ENCODE data around the gene CLIP4. TPM values are rescaled to one million over a fixed set of nuclear protein-coding genes. Genes with fewer than 3 reads are reported as not detected.

Gene CLIP4
- total RNA-seq, 4 donors from 2014 or later: 45.4 to 84.0 (median 61.3) TPM

GRCh38 chr2:29226375-29226774, 111.2 kb downstream of the CLIP4 start:
- ATAC-seq (ENCODE audit: low FRiP score) (no peak), DNase-seq (ENCODE audit: low spot score) (no peak)
- TF ChIP-seq CTCF (IDR thresholded peaks at IDR 0.05): no peak

- no peak for ATAC-seq (ENCODE audit: low FRiP score)
- DNase-seq (ENCODE audit: low spot score): no peak
- no peak for TF ChIP-seq CTCF (IDR thresholded peaks at IDR 0.05)
Measured at GRCh38 chr2:29226808-29227207, 111.6 kb downstream of the CLIP4 start.

GRCh38 chr2:29227935-29228675, 112.9 kb downstream of the CLIP4 start:
- no peak for DNase-seq (ENCODE audit: low spot score)
- ATAC-seq (ENCODE audit: low FRiP score): no peak

GRCh38 chr2:29228947-29229346, 113.7 kb downstream of the CLIP4 start:
- DNase-seq (ENCODE audit: low spot score) (no peak), ATAC-seq (ENCODE audit: low FRiP score) (no peak)
- TF ChIP-seq CTCF (IDR thresholded peaks at IDR 0.05): no peak

More at GRCh38 chr2:29227935-29228675, 112.9 kb downstream of the CLIP4 start:
- TF ChIP-seq CTCF (IDR thresholded peaks at IDR 0.05): no peak

- no peak for TF ChIP-seq CTCF (IDR thresholded peaks at IDR 0.05)
- no peak for DNase-seq (ENCODE audit: low spot score)
- no peak for ATAC-seq (ENCODE audit: low FRiP score)
Measured at GRCh38 chr2:29229640-29230039, 114.4 kb downstream of the CLIP4 start.

- no peak for TF ChIP-seq CTCF (IDR thresholded peaks at IDR 0.05)
- no peak for DNase-seq (ENCODE audit: low spot score)
- no peak for ATAC-seq (ENCODE audit: low FRiP score)
Measured at GRCh38 chr2:29232041-29232440, 116.8 kb downstream of the CLIP4 start.

GRCh38 chr2:29233428-29233827, 118.2 kb downstream of the CLIP4 start:
- no peak for TF ChIP-seq CTCF (IDR thresholded peaks at IDR 0.05)
- no peak for ATAC-seq (ENCODE audit: low FRiP score)
- DNase-seq (ENCODE audit: low spot score): no peak
